A549 (cell line): ENCODE measurements around the gene TFCP2. TPM values are rescaled to one million over a fixed set of nuclear protein-coding genes. Genes with fewer than 3 reads are reported as not detected.

Source experiments
- ATAC-seq, 2 experiments: fragments of 200-7000 bp in 1 of 2; fragments of >200 bp in 1 of 2; cut with Nextera tagmentation in 1 of 2; cut with Tn5 transposase in 1 of 2; 3 replicates each; pipeline versions ENCODE4 v1.8.0 to v1.9.1; 2018 to 2020; ENCODE audit warnings: mild to moderate bottlenecking in 1 of 2, moderate library complexity in 1 of 2
- CTCF ChIA-PET: fragments of 300-600 bp; sonication (Branson Sonifier 250); formaldehyde crosslinking; extraction: SDS; loops from one replicate; lab custom pipeline; 2021; ENCODE audit warnings: antibody characterized with exemption, inconsistent platforms; lab: Yijun Ruan, JAX
- POLR2A ChIA-PET: fragments of 350-600 bp; formaldehyde crosslinking; extraction: SDS; loops from one replicate; lab custom pipeline; 2021; ENCODE audit warnings: antibody characterized with exemption, inconsistent platforms; lab: Yijun Ruan, JAX
- DNase-seq, 2 experiments: peaks; one replicate each; pipeline versions ENCODE4 v3.0.0 to v3.0.0-alpha.2; 2011 to 2016; ENCODE audit warnings: low read depth in 1 of 2, low spot score in 1 of 2
- FAIRE-seq: peaks from 2 replicates; lab custom pipeline; 2011; peaks lifted over from hg19 to GRCh38; lab: Jason Lieb, UNC
- H3K27ac ChIP-seq, 2 experiments: fragments of >200 bp; sonication (Bioruptor Twin); formaldehyde crosslinking; 3 replicates each; pipeline ENCODE4 v1.5.1; 2016 to 2017
- H3K4me1 ChIP-seq: fragments of >200 bp; sonication (Bioruptor Twin); formaldehyde crosslinking; 3 replicates; pipeline ENCODE4 v1.6.1; 2016
- H3K4me2 ChIP-seq: fragments of >200 bp; sonication (Bioruptor Twin); formaldehyde crosslinking; 3 replicates; pipeline ENCODE4 v1.6.1; 2016
- H3K4me3 ChIP-seq: fragments of >200 bp; sonication (Bioruptor Twin); formaldehyde crosslinking; 3 replicates; pipeline ENCODE4 v1.5.1; 2016
- H3K9me3 ChIP-seq: fragments of >200 bp; sonication (Bioruptor Twin); formaldehyde crosslinking; 3 replicates; pipeline ENCODE4 v1.6.1; 2016
- CBX8 ChIP-seq: fragments of 200-600 bp; sonication (generic); IDR thresholded peaks from 2 replicates; pipeline ENCODE4 v1.6.1; 2016
- CEBPB ChIP-seq, 2 experiments: fragments of >200 bp in 1 of 2; sonication (Bioruptor Twin) in 1 of 2; formaldehyde crosslinking in 1 of 2; IDR thresholded peaks; 2 replicates each; pipeline ENCODE4 v1.6.1; 2012 to 2016
- CHD4 ChIP-seq: fragments of 200-600 bp; sonication (generic); IDR thresholded peaks from 2 replicates; pipeline ENCODE4 v1.6.1; 2016; ENCODE audit warnings: antibody characterized with exemption, mild to moderate bottlenecking, borderline replicate concordance
- EHF ChIP-seq: fragments of 250-450 bp; sonication (Bioruptor Pico); IDR thresholded peaks from 2 replicates; pipeline ENCODE4 v1.5.0; 2020; ENCODE audit warnings: mild to moderate bottlenecking
- EP300 ChIP-seq, 2 experiments: fragments of >200 bp; sonication (Bioruptor Twin); formaldehyde crosslinking; IDR thresholded peaks; 2 replicates in 1 of 2; 3 replicates in 1 of 2; pipeline ENCODE4 v1.6.1; 2016 to 2017
- FOXS1 ChIP-seq: fragments of 250-450 bp; sonication (Bioruptor Pico); IDR thresholded peaks from 2 replicates; pipeline ENCODE4 v1.5.0; 2020; ENCODE audit warnings: mild to moderate bottlenecking, moderate library complexity
- GATA3 ChIP-seq: IDR thresholded peaks from 2 replicates; pipeline ENCODE4 v1.6.1; 2012; ENCODE audit warnings: borderline replicate concordance
- HES2 ChIP-seq: fragments of >200 bp; sonication (Bioruptor Twin); formaldehyde crosslinking; IDR thresholded peaks from 2 replicates; pipeline ENCODE4 v1.6.1; 2016
- HMGXB4 ChIP-seq: fragments of 250-450 bp; sonication (Bioruptor Pico); IDR thresholded peaks from 2 replicates; pipeline ENCODE4 v1.5.0; 2021; ENCODE audit warnings: mild to moderate bottlenecking, moderate library complexity, borderline replicate concordance
- JUN ChIP-seq, 2 experiments: fragments of >200 bp; sonication (Bioruptor Twin); formaldehyde crosslinking; IDR thresholded peaks; 2 replicates in 1 of 2; 3 replicates in 1 of 2; pipeline ENCODE4 v1.6.1; 2016 to 2017
- MAZ ChIP-seq: fragments of 150-350 bp; IDR thresholded peaks from 2 replicates; pipeline ENCODE4 v1.6.1; 2014; ENCODE audit warnings: antibody characterized with exemption, low read depth, low read length, borderline replicate concordance
- MYC ChIP-seq: IDR thresholded peaks from 2 replicates; pipeline ENCODE4 v1.6.1; 2012; ENCODE audit warnings: mild to moderate bottlenecking, inconsistent platforms, low read length, improper control_type of control experiment, borderline replicate concordance
- PHF8 ChIP-seq: fragments of 200-600 bp; sonication (generic); IDR thresholded peaks from 2 replicates; pipeline ENCODE4 v1.6.1; 2016; ENCODE audit warnings: low read depth, mild to moderate bottlenecking, antibody characterized with exemption, moderate library complexity, borderline replicate concordance
- POLR2A ChIP-seq: IDR thresholded peaks from 2 replicates; pipeline ENCODE4 v1.6.1; 2012; ENCODE audit warnings: mild to moderate bottlenecking, low read length
- RAD21 ChIP-seq, 2 experiments: fragments of >200 bp in 1 of 2; sonication (Bioruptor Twin) in 1 of 2; formaldehyde crosslinking in 1 of 2; IDR thresholded peaks in 1 of 2; conservative IDR thresholded peaks in 1 of 2; 2 replicates in 1 of 2; 3 replicates in 1 of 2; pipeline ENCODE4 v1.6.1; 2012 to 2018; ENCODE audit warnings: inconsistent platforms in 1 of 2
- RARB ChIP-seq: fragments of 250-450 bp; sonication (Bioruptor Pico); IDR thresholded peaks from 2 replicates; pipeline ENCODE4 v1.8.0; 2021; ENCODE audit warnings: mild to moderate bottlenecking, moderate library complexity
- RCOR1 ChIP-seq: fragments of 150-350 bp; IDR thresholded peaks from 2 replicates; pipeline ENCODE4 v1.6.1; 2014; ENCODE audit warnings: antibody characterized with exemption, low read length, low read depth
- REST ChIP-seq: fragments of 200-600 bp; sonication (generic); IDR thresholded peaks from 2 replicates; pipeline ENCODE4 v1.6.1; 2016; ENCODE audit warnings: antibody characterized with exemption, mild to moderate bottlenecking, moderate library complexity
- ZC3H11A ChIP-seq: fragments of 450-650 bp; IDR thresholded peaks from 2 replicates; pipeline ENCODE4 v1.6.1; 2014; ENCODE audit warnings: antibody characterized with exemption, mild to moderate bottlenecking
- ZFP36 ChIP-seq: fragments of 450-650 bp; IDR thresholded peaks from 2 replicates; pipeline ENCODE4 v1.6.1; 2014; ENCODE audit warnings: borderline replicate concordance; ENCODE audit not compliant: partially characterized antibody
- WGBS: methylation state at CpG from one replicate; pipeline ENCODE4 v1.1.6; 2017; ENCODE audit errors: missing lambda C conversion rate; 5-methylcytosine and 5-hydroxymethylcytosine counted together
- polyA plus RNA-seq, 4 experiments: library from polyadenylated mRNA; depleted of rRNA in 3 of 4; stranded (reverse); fragments of >200 nt; fragmentation: RNase III in 1 of 4; extraction: RNeasy Plus Mini Kit Qiagen cat#74134 plus additional on column Dnase treatment in 1 of 4; gene quantifications; 2 replicates in 3 of 4; 3 replicates in 1 of 4; pipeline ENCODE4 v1.2.3, GENCODE V29; 2011 to 2017
- TF ChIP-seq, protein P1 (sequence below): IDR thresholded peaks from 2 replicates; pipeline ENCODE4 v1.6.1; 2012; ENCODE audit warnings: low read depth, borderline replicate concordance
- TF ChIP-seq, protein P2 (sequence below): IDR thresholded peaks from 2 replicates; pipeline ENCODE4 v1.6.1; 2012

Gene TFCP2
- polyA plus RNA-seq, 2 of the 4 experiments (the other 2 are of a cell fraction), result 18.7 to 39.8 TPM

DNA sequence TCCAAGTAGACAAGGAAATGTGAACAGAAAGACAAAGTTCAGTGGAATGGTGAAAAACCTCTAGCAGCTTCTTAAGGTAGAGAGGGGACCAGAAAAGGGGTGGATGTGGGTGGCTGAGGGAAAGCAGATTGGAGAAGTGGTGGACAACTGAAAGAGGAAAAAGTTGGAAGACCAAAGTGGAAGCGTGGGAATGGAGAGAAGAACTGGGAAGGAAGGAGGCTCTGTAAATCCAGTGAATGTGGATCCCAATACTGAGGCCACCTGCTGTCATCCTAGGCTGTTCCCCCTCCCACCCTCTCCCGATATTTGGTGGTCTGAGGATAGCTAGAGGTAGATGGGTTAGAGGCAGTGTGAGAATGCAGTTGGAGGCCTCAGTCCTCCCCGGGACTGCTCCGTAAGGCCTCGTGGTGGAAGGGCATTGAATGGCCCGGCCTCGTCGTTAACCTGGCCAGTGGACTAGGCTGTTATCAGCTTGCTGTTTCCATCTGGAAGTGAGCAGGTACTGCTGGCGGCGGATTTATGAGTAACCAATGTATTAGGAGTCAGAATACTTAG lies 45.7 kb upstream of the TFCP2 start (continued):
- TF ChIP-seq MAZ, result no peak
- TF ChIP-seq POLR2A, result no peak
- no peak for TF ChIP-seq RCOR1
- TF ChIP-seq REST, result no peak
- no peak for TF ChIP-seq PHF8
- no peak for TF ChIP-seq CBX8
- no peak for TF ChIP-seq ZC3H11A
- TF ChIP-seq, protein P1, sequence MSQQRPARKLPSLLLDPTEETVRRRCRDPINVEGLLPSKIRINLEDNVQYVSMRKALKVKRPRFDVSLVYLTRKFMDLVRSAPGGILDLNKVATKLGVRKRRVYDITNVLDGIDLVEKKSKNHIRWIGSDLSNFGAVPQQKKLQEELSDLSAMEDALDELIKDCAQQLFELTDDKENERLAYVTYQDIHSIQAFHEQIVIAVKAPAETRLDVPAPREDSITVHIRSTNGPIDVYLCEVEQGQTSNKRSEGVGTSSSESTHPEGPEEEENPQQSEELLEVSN, result no peak

DNA sequence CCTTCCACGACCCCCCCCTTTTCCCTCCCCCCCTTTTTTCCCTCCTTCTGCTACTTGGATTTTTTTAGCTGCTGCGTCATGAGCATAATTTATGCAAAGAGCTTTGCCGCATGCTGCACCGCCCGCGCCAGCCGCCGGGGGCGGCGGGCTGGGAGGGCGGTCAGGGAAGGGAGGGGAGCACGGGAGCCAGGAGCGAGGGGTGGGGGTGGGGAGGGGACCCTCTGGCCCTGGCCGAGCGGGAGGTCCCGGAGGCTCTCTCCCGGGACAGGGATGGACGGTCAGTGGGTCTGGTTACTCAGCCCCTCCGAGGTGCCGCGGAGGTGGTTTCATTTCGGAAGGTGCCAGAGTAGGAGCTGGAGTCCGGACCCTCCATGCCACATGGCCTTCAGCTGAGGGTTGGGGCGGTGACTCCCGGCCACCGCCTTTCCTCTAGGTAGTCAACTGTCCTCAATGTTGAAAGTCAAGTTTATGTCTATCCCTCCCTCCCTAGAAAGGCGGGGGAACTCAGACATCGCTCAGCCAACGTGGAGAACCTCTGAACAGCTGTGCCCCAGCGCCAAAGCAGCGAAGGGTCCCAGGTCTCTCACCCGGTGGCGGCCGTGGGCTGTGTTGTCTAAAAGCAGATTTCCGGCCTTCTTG lies 45.2 kb upstream of the TFCP2 start, which contains the start of gene POU6F1:
POU6F1 (minus strand) TSS at position 95 of the 639 bp plus-strand sequence. CDS start 11,226 bp downstream, outside the sequence.
- no peaks in the 10 kb centered on the region for H3K9me3 ChIP-seq
- H3K4me1 ChIP-seq, result peaks cover 21% of the 10 kb centered on the region
- H3K4me2 ChIP-seq, result peak within 1 kb of the TSS; percentile 87
- peak; percentile 77 to 94 for DNase-seq
- POLR2A ChIA-PET, result interaction anchor here (0.6 to 3.4 kb wide), 20 partner anchors 12 to 606 kb away, joined by 3 to 69 read pairs (median 5); partner anchors contain the start of genes CSRNP2 and DAZAP2
- peak within 1 kb of the TSS; percentile 82 for H3K4me3 ChIP-seq
- no peak for FAIRE-seq
- peak; percentile 88 to 94 for ATAC-seq
- 4% methylated on average over 28 of the region's 35 CpGs for WGBS
- H3K27ac ChIP-seq, result peak within 1 kb of the TSS; percentile 96 to 97
- CTCF ChIA-PET, result interaction anchor here (0.6 to 3.3 kb wide), 13 partner anchors 9 to 321 kb away, joined by 3 to 12 read pairs (median 4); partner anchors contain the start of gene DAZAP2
- no peak for TF ChIP-seq CHD4
- TF ChIP-seq PHF8, result no peak
- TF ChIP-seq POLR2A, result peak; percentile 22; the same call in 1 of the 2 replicates
- peak; percentile 77; the same call in 1 of the 2 replicates for TF ChIP-seq MYC
- TF ChIP-seq RARB (CRISPR knock-in tag), result no peak
- TF ChIP-seq, protein P1, result no peak
- TF ChIP-seq, protein P2, sequence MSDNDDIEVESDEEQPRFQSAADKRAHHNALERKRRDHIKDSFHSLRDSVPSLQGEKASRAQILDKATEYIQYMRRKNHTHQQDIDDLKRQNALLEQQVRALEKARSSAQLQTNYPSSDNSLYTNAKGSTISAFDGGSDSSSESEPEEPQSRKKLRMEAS, result peak; percentile 83
- TF ChIP-seq JUN (IDR thresholded peaks at IDR 0.05), result peak in 1 of 2 experiments; percentile 9; a peak in 1 of 5 replicates
- TF ChIP-seq, all 56 proteins: peak for 4

DNA sequence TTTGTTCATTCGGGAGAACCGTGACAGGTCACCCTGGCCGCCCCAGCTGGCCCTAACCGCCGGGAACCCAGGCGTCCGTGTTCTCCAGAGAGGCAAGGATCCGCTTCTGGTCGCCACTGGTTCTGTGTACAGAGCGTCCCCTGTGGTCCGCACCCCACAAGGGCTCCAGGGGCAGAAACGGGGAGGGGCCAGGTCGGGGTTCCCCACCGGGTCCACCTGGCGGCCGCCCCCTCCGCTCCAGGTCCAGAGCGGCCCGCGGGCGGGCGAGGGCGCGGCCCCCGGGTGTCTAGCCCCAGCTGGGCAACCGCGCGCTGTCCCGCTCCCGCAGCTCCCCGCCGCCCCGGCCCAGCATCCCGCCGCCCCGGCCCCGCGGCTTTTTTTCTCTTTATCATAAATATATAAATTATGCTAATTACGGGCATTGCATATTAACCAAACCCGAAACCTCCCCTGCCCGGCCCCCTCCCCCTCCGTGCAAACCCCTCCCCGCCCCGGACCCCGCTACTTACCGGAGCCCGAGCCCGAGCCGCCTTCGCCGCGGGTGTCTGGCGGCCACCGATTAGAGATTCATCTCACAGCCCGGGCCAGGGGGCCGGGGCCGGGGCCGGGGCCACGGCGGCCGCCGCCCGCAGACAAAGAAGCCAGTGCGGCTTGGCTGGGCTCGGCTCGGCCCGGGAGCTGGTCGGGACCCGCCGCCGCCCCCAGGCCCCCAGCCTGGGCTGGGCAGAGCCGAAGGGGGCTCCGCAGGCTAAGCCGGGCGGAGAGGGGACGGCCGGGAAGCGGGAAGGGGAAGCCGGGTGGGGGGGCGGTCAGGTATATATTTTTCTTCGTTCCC lies 44.4 kb upstream of the TFCP2 start:
- ATAC-seq, result peak; percentile 60 to 73
- peaks cover 16% of the 10 kb centered on the region for H3K4me1 ChIP-seq
- 2% methylated on average over 20 of the region's 81 CpGs for WGBS
- DNase-seq, result peak; percentile 47 to 79
- CTCF ChIA-PET, result interaction anchor here (0.6 to 3.3 kb wide), 13 partner anchors 10 to 322 kb away, joined by 3 to 12 read pairs (median 4); partner anchors contain the start of gene DAZAP2
- peak overlapping the region; percentile 96 to 97 for H3K27ac ChIP-seq
- H3K9me3 ChIP-seq, result no peaks in the 10 kb centered on the region
- H3K4me3 ChIP-seq, result peak overlapping the region; percentile 82
- H3K4me2 ChIP-seq, result peak overlapping the region; percentile 87
- no peak for FAIRE-seq
- POLR2A ChIA-PET, result interaction anchor here (0.6 to 3.4 kb wide), 18 partner anchors 13 to 607 kb away, joined by 3 to 69 read pairs (median 6); partner anchors contain the start of genes CSRNP2 and DAZAP2
- no peak for TF ChIP-seq ZC3H11A
- no peak for TF ChIP-seq HMGXB4 (CRISPR knock-in tag)
- TF ChIP-seq GATA3, result no peak
- TF ChIP-seq MAZ, result 0 out of 2 replicates have a peak, but pooled peaks have one; percentile 8
- 0 out of 2 replicates have a peak, but pooled peaks have one; percentile 20 for TF ChIP-seq PHF8
- TF ChIP-seq FOXS1, result no peak
- no peak for TF ChIP-seq EP300 (IDR thresholded peaks at IDR 0.05)
- TF ChIP-seq CEBPB (IDR thresholded peaks at IDR 0.05), result no peak
- TF ChIP-seq HES2, result no peak
- peak; percentile 17 to 35; a peak in 1 of 5 replicates for TF ChIP-seq RAD21 (conservative IDR thresholded peaks at IDR 0.05 in 1 of 2, IDR thresholded peaks at IDR 0.05 in 1 of 2)
- TF ChIP-seq ZFP36, result no peak
- no peak for TF ChIP-seq RCOR1
- no peak for TF ChIP-seq EHF (CRISPR knock-in tag)
